ENCODE results near the gene KRTAP3-3. TPM values are rescaled to one million over a fixed set of nuclear protein-coding genes. Genes with fewer than 3 reads are reported as not detected.
A peak's percentile ranks its signal among the peaks of the same experiment; 100 is the strongest.

Gene KRTAP3-3
- total RNA-seq, 2 donors from 2014 or later: not detected

- DNase-seq (ENCODE audit: low spot score in 2 of 2) (no peak), ATAC-seq (no peak)
- Mint-ChIP-seq H3K9me3 (no peaks in the 10 kb centered on the region), H3K36me3 (no peaks in the 10 kb centered on the region), H3K27ac (no peak overlapping the region)
Observed at GRCh38 chr17:40980596-40980995, 13.4 kb downstream of the KRTAP3-3 start.

GRCh38 chr17:40980117-40980516 is 13.8 kb downstream of the KRTAP3-3 start:
- Mint-ChIP-seq H3K9me3 (no peaks in the 10 kb centered on the region), H3K27ac (no peak overlapping the region), H3K36me3 (no peaks in the 10 kb centered on the region)
- ATAC-seq (no peak), DNase-seq (ENCODE audit: low spot score in 2 of 2) (no peak)

GRCh38 chr17:40978575-40979151 is 15.3 kb downstream of the KRTAP3-3 start:
- no peaks in the 10 kb centered on the region for H3K9me3 Mint-ChIP-seq
- no peaks in the 10 kb centered on the region for H3K36me3 Mint-ChIP-seq
- no peak for ATAC-seq
- H3K27ac Mint-ChIP-seq: no peak overlapping the region
- no peak for DNase-seq (ENCODE audit: low spot score in 2 of 2)

- H3K36me3 Mint-ChIP-seq: no peaks in the 10 kb centered on the region
- H3K27ac Mint-ChIP-seq: no peak overlapping the region
- no peaks in the 10 kb centered on the region for H3K9me3 Mint-ChIP-seq
- ATAC-seq (no peak), DNase-seq (ENCODE audit: low spot score in 2 of 2) (no peak)
Observed at GRCh38 chr17:40975516-40975915, 18.4 kb downstream of the KRTAP3-3 start.

GRCh38 chr17:40974366-40974765 is 19.6 kb downstream of the KRTAP3-3 start:
- H3K27ac Mint-ChIP-seq: no peak overlapping the region
- no peaks in the 10 kb centered on the region for H3K9me3 Mint-ChIP-seq
- DNase-seq (ENCODE audit: low spot score in 2 of 2) (no peak), ATAC-seq (no peak)
- no peaks in the 10 kb centered on the region for H3K36me3 Mint-ChIP-seq

GRCh38 chr17:40967582-40967981 is 26.4 kb downstream of the KRTAP3-3 start:
- Mint-ChIP-seq H3K9me3 (no peaks in the 10 kb centered on the region), H3K27ac (no peak overlapping the region), H3K36me3 (no peaks in the 10 kb centered on the region)
- ATAC-seq (no peak), DNase-seq (ENCODE audit: low spot score in 2 of 2) (no peak)

- Mint-ChIP-seq H3K27ac (no peak within 1 kb of the TSS), H3K9me3 (no peaks in the 10 kb centered on the region), H3K36me3 (no peaks in the 10 kb centered on the region)
- no peak for ATAC-seq
- no peak for DNase-seq (ENCODE audit: low spot score in 2 of 2)
Observed at GRCh38 chr17:40966848-40967247, 27.1 kb downstream of the KRTAP3-3 start, which contains the start of gene KRT39. TSS of gene KRT39 (minus strand) at chr17:40966948. CDS start at chr17:40966856, 92 bp downstream.

- no peak overlapping the region for H3K27ac Mint-ChIP-seq
- no peak for ATAC-seq
- no peaks in the 10 kb centered on the region for H3K36me3 Mint-ChIP-seq
- DNase-seq (ENCODE audit: low spot score in 2 of 2): no peak
- no peaks in the 10 kb centered on the region for H3K9me3 Mint-ChIP-seq
Observed at GRCh38 chr17:40963838-40964237, 30.1 kb downstream of the KRTAP3-3 start.

- DNase-seq (ENCODE audit: low spot score in 2 of 2): no peak
- no peak for ATAC-seq
- Mint-ChIP-seq H3K9me3 (no peaks in the 10 kb centered on the region), H3K27ac (no peak overlapping the region), H3K36me3 (no peaks in the 10 kb centered on the region)
Observed at GRCh38 chr17:40962059-40962561, 31.9 kb downstream of the KRTAP3-3 start.

GRCh38 chr17:40961591-40961990 is 32.4 kb downstream of the KRTAP3-3 start:
- Mint-ChIP-seq H3K9me3 (no peaks in the 10 kb centered on the region), H3K36me3 (no peaks in the 10 kb centered on the region), H3K27ac (no peak overlapping the region)
- no peak for DNase-seq (ENCODE audit: low spot score in 2 of 2)
- no peak for ATAC-seq

GRCh38 chr17:40960144-40960543 is 33.8 kb downstream of the KRTAP3-3 start:
- Mint-ChIP-seq H3K36me3 (no peaks in the 10 kb centered on the region), H3K27ac (no peak overlapping the region), H3K9me3 (no peaks in the 10 kb centered on the region)
- no peak for ATAC-seq
- DNase-seq (ENCODE audit: low spot score in 2 of 2): no peak

GRCh38 chr17:40958086-40958953 is 35.6 kb downstream of the KRTAP3-3 start:
- DNase-seq (ENCODE audit: low spot score in 2 of 2) (no peak), ATAC-seq (no peak)
- Mint-ChIP-seq H3K27ac (no peak overlapping the region), H3K9me3 (no peaks in the 10 kb centered on the region), H3K36me3 (no peaks in the 10 kb centered on the region)

- ATAC-seq (no peak), DNase-seq (ENCODE audit: low spot score in 2 of 2) (no peak)
- Mint-ChIP-seq H3K36me3 (no peaks in the 10 kb centered on the region), H3K9me3 (no peaks in the 10 kb centered on the region), H3K27ac (no peak overlapping the region)
Observed at GRCh38 chr17:40956401-40957254, 37.3 kb downstream of the KRTAP3-3 start.

GRCh38 chr17:40953881-40954280 is 40.1 kb downstream of the KRTAP3-3 start:
- ATAC-seq (peak in 1 of 2 donors; percentile 26), DNase-seq (ENCODE audit: low spot score in 2 of 2) (no peak)
- Mint-ChIP-seq H3K27ac (no peak overlapping the region), H3K36me3 (no peaks in the 10 kb centered on the region), H3K9me3 (no peaks in the 10 kb centered on the region)

- Mint-ChIP-seq H3K27ac (no peak overlapping the region), H3K36me3 (no peaks in the 10 kb centered on the region), H3K9me3 (no peaks in the 10 kb centered on the region)
- DNase-seq (ENCODE audit: low spot score in 2 of 2) (no peak), ATAC-seq (no peak)
Observed at GRCh38 chr17:40952661-40953060, 41.3 kb downstream of the KRTAP3-3 start.

- DNase-seq (ENCODE audit: low spot score in 2 of 2): no peak
- no peak for ATAC-seq
- Mint-ChIP-seq H3K9me3 (no peaks in the 10 kb centered on the region), H3K36me3 (no peaks in the 10 kb centered on the region), H3K27ac (no peak overlapping the region)
Observed at GRCh38 chr17:40952154-40952553, 41.8 kb downstream of the KRTAP3-3 start.

All from activated naive CD4-positive, alpha-beta T cell treated with anti-CD3 and anti-CD28 coated beads, Interleukin-2, amount 50 U/mL, for 72 hours (primary cell).